Naive thymus-derived CD4-positive, alpha-beta T cell (primary cell): ENCODE data around the gene SPAG9. TPM values are rescaled to one million over a fixed set of nuclear protein-coding genes. Genes with fewer than 3 reads are reported as not detected.

Experiments
- ATAC-seq: fragments of 150-1000 bp; cut with Tn5 transposase; 2 replicates; pipeline ENCODE4 v1.10.0; 2021; ENCODE audit warnings: mild to moderate bottlenecking, moderate library complexity
- CTCF ChIA-PET: fragments of 350-600 bp; sonication (Branson Sonifier 250); formaldehyde crosslinking; loops from one replicate; lab custom pipeline; 2021; ENCODE audit warnings: antibody characterized with exemption; lab: Charles Lee
- POLR2A ChIA-PET: fragments of 350-600 bp; sonication (Branson Sonifier 250); formaldehyde crosslinking; loops from one replicate; lab custom pipeline; 2021; ENCODE audit warnings: antibody characterized with exemption, inconsistent platforms; lab: Charles Lee
- DNase-seq, 9 donors: peaks; one replicate each; pipeline versions ENCODE4 v3.0.0 to v3.0.0-alpha.2; 2020 to 2022; ENCODE audit warnings: mixed read lengths in 1 of 9
- H3K27ac ChIP-seq: one replicate; pipeline ENCODE4 v1.7.0; 2013; ENCODE audit warnings: mild to moderate bottlenecking, low read depth, low read length, moderate library complexity
- H3K27me3 ChIP-seq, 2 donors: one replicate each; pipeline ENCODE4 v1.7.0; 2013; ENCODE audit warnings: low read length in 2 of 2, mild to moderate bottlenecking in 2 of 2, moderate library complexity in 2 of 2; ENCODE audit not compliant: control insufficient read depth in 2 of 2, insufficient read depth in 2 of 2
- H3K36me3 ChIP-seq, 3 experiments: 1 replicate in 2 of 3; 2 replicates in 1 of 3; pipeline ENCODE4 v1.7.0; 2013; ENCODE audit warnings: low read length in 3 of 3, mild to moderate bottlenecking in 3 of 3, moderate library complexity in 1 of 3; ENCODE audit not compliant: insufficient read depth in 3 of 3, control insufficient read depth in 2 of 3
- H3K4me1 ChIP-seq, 2 donors: one replicate each; pipeline ENCODE4 v1.7.0; 2013; ENCODE audit warnings: low read length in 2 of 2, mild to moderate bottlenecking in 2 of 2, moderate library complexity in 1 of 2; ENCODE audit not compliant: control insufficient read depth in 2 of 2, insufficient read depth in 2 of 2
- H3K4me3 ChIP-seq: 2 replicates; pipeline ENCODE4 v1.7.0; 2013; ENCODE audit warnings: mild to moderate bottlenecking, low read length
- H3K9me3 ChIP-seq, 3 experiments: 1 replicate in 2 of 3; 2 replicates in 1 of 3; pipeline ENCODE4 v1.7.0; 2013; ENCODE audit warnings: low read length in 3 of 3; ENCODE audit not compliant: control insufficient read depth in 2 of 3
- H3K27ac Mint-ChIP-seq, 9 donors: one replicate each; pipeline ENCODE4 v1.8.0; 2020 to 2022; ENCODE audit warnings: mixed read lengths in 9 of 9, mild to moderate bottlenecking in 8 of 9, moderate library complexity in 5 of 9, inconsistent platforms in 2 of 9
- H3K27me3 Mint-ChIP-seq, 5 donors: one replicate each; pipeline ENCODE4 v1.8.0; 2021 to 2022; ENCODE audit warnings: mixed read lengths in 5 of 5, mild to moderate bottlenecking in 1 of 5
- H3K36me3 Mint-ChIP-seq, 5 donors: one replicate each; pipeline ENCODE4 v1.8.0; 2020 to 2022; ENCODE audit warnings: mixed read lengths in 5 of 5, mild to moderate bottlenecking in 3 of 5, inconsistent platforms in 1 of 5
- H3K4me1 Mint-ChIP-seq, 7 donors: one replicate each; pipeline ENCODE4 v1.8.0; 2020 to 2022; ENCODE audit warnings: mixed read lengths in 7 of 7, mild to moderate bottlenecking in 3 of 7, inconsistent platforms in 1 of 7
- H3K4me3 Mint-ChIP-seq, 10 donors: one replicate each; pipeline ENCODE4 v1.8.0; 2020 to 2022; ENCODE audit warnings: mild to moderate bottlenecking in 10 of 10, mixed read lengths in 10 of 10, moderate library complexity in 6 of 10, inconsistent platforms in 2 of 10
- H3K9me3 Mint-ChIP-seq, 11 donors: one replicate each; pipeline ENCODE4 v1.8.0; 2020 to 2022; ENCODE audit warnings: mixed read lengths in 11 of 11, mild to moderate bottlenecking in 4 of 11, inconsistent platforms in 1 of 11, moderate library complexity in 1 of 11
- intact Hi-C, 2 donors: fragments of 100-400 bp; cut with micrococcal nuclease; formaldehyde crosslinking; loops; one replicate each; pipeline ENCODE4 v1.15.1; 2023
- polyA plus RNA-seq, 2 donors: library from polyadenylated mRNA; unstranded; fragments of 300-500 nt; fragmentation: Illumina TruSeq; gene quantifications; one replicate each; pipeline ENCODE4 v1.2.3, GENCODE V29; 2021
- total RNA-seq, 6 experiments: library from RNA in 5 of 6; stranded (reverse) in 5 of 6; gene quantifications; 1 replicate in 5 of 6; 2 replicates in 1 of 6; pipeline ENCODE4 v1.2.3 and lab custom pipeline; 2021 to 2026

SPAG9 gene
- total and polyA plus RNA-seq, 7 experiments from 2014 or later: 3.3 to 73.4 (median 52.9) TPM

GRCh38 chr17:50935221-50935995 lies 185.3 kb downstream of the SPAG9 start:
- Histone ChIP-seq H3K9me3 (no peaks in the 10 kb centered on the region), H3K4me3 (no peak overlapping the region), H3K27ac (no peak overlapping the region), H3K4me1 (peaks cover 9 to 13% of the 10 kb centered on the region in 2 donors), H3K27me3 (no peaks in the 10 kb centered on the region), H3K36me3 (no peaks in the 10 kb centered on the region)
- H3K9me3 Mint-ChIP-seq: no peaks in the 10 kb centered on the region
- H3K4me3 Mint-ChIP-seq: peak overlapping the region in 1 of 10 donors; percentile 39
- H3K27me3 Mint-ChIP-seq: peaks cover 0 to 15% (median 0%) of the 10 kb centered on the region in 5 donors
- peaks cover 5 to 32% (median 28%) of the 10 kb centered on the region in 7 donors for H3K4me1 Mint-ChIP-seq
- POLR2A ChIA-PET: interaction anchor here (0.8 to 26.4 kb wide), 12 partner anchors 9 to 83 kb away, joined by 3 to 664 read pairs (median 4); partner anchors contain the start of gene TOB1
- H3K36me3 Mint-ChIP-seq: peaks cover 0 to 3% (median 0%) of the 10 kb centered on the region in 5 donors
- H3K27ac Mint-ChIP-seq: peak overlapping the region in 4 of 9 donors; percentile 19 to 83 (median 29)
- DNase-seq: no peak
- intact Hi-C loops: no loop called here
- CTCF ChIA-PET: interaction anchor here (0.6 to 1.1 kb wide), 5 partner anchors 9 to 82 kb away, joined by 3 to 4 read pairs (median 3); no protein-coding TSS in a partner anchor
- ATAC-seq: peak; percentile 33

- Mint-ChIP-seq H3K4me3 (no peak overlapping the region), H3K27me3 (peaks cover 0 to 22% (median 0%) of the 10 kb centered on the region in 5 donors), H3K36me3 (peaks cover 0 to 3% (median 0%) of the 10 kb centered on the region in 5 donors), H3K4me1 (peaks cover 11 to 38% (median 31%) of the 10 kb centered on the region in 7 donors), H3K27ac (peak overlapping the region in 3 of 9 donors; percentile 39 to 83 (median 60)), H3K9me3 (no peaks in the 10 kb centered on the region)
- peaks cover 14 to 15% of the 10 kb centered on the region in 2 donors for H3K4me1 ChIP-seq
- intact Hi-C loops: no loop called here
- H3K27ac ChIP-seq: no peak overlapping the region
- CTCF ChIA-PET: interaction anchor here (0.6 to 0.8 kb wide), 3 partner anchors 32 to 82 kb away, joined by 3 to 4 read pairs (median 3); no protein-coding TSS in a partner anchor
- POLR2A ChIA-PET: interaction anchor here (0.7 to 26.4 kb wide), 12 partner anchors 9 to 82 kb away, joined by 3 to 664 read pairs (median 4); partner anchors contain the start of gene TOB1
- DNase-seq (no peak), ATAC-seq (no peak)
- no peaks in the 10 kb centered on the region for H3K27me3 ChIP-seq
- no peaks in the 10 kb centered on the region for H3K36me3 ChIP-seq
- H3K9me3 ChIP-seq: no peaks in the 10 kb centered on the region
- no peak overlapping the region for H3K4me3 ChIP-seq
Measured at GRCh38 chr17:50934672-50935220, 185.9 kb downstream of the SPAG9 start.

- Histone ChIP-seq H3K36me3 (no peaks in the 10 kb centered on the region), H3K4me3 (no peak overlapping the region), H3K27me3 (no peaks in the 10 kb centered on the region), H3K9me3 (no peaks in the 10 kb centered on the region), H3K27ac (no peak overlapping the region), H3K4me1 (peaks cover 14 to 18% of the 10 kb centered on the region in 2 donors)
- Mint-ChIP-seq H3K27ac (peak overlapping the region in 3 of 9 donors; percentile 39 to 66 (median 60)), H3K36me3 (peaks cover 0 to 2% (median 0%) of the 10 kb centered on the region in 5 donors), H3K9me3 (no peaks in the 10 kb centered on the region), H3K4me3 (no peak overlapping the region), H3K4me1 (peaks cover 11 to 39% (median 30%) of the 10 kb centered on the region in 7 donors), H3K27me3 (peaks cover 0 to 25% (median 0%) of the 10 kb centered on the region in 5 donors)
- DNase-seq (no peak), ATAC-seq (no peak)
- CTCF ChIA-PET: interaction anchor here (1.1 kb wide), 1 partner anchor 62 kb away, joined by 3 read pairs; no protein-coding TSS in a partner anchor
- POLR2A ChIA-PET: interaction anchor here (0.6 to 26.4 kb wide), 10 partner anchors 10 to 82 kb away, joined by 3 to 664 read pairs (median 3); partner anchors contain the start of gene TOB1
- intact Hi-C loops: no loop called here
Measured at GRCh38 chr17:50934161-50934560, 186.5 kb downstream of the SPAG9 start.

- peak in 8 of 9 donors; percentile 47 to 73 (median 60) for DNase-seq
- peak; percentile 69 for ATAC-seq
- intact Hi-C loops: loop anchor here (1.0 to 2.0 kb wide), 6 partner anchors 11 to 79 kb away; no protein-coding TSS in a partner anchor
- Mint-ChIP-seq H3K36me3 (peaks cover 0 to 4% (median 0%) of the 10 kb centered on the region in 5 donors), H3K27me3 (peaks cover 0 to 25% (median 0%) of the 10 kb centered on the region in 5 donors), H3K9me3 (no peaks in the 10 kb centered on the region), H3K27ac (peak overlapping the region; percentile 77 to 100 (median 96)), H3K4me3 (peak overlapping the region; percentile 84 to 97 (median 92)), H3K4me1 (peaks cover 17 to 53% (median 33%) of the 10 kb centered on the region in 7 donors)
- H3K9me3 ChIP-seq: no peaks in the 10 kb centered on the region
- peak overlapping the region; percentile 63 for H3K27ac ChIP-seq
- H3K4me1 ChIP-seq: peaks cover 20 to 21% of the 10 kb centered on the region in 2 donors
- no peaks in the 10 kb centered on the region for H3K27me3 ChIP-seq
- peak overlapping the region; percentile 69 for H3K4me3 ChIP-seq
- ChIA-PET POLR2A (interaction anchor here (0.8 to 3.5 kb wide), 18 partner anchors 11 to 205 kb away, joined by 3 to 94 read pairs (median 8); partner anchors contain the start of gene TOB1), CTCF (interaction anchor here (0.8 to 2.2 kb wide), 6 partner anchors 9 to 78 kb away, joined by 3 to 10 read pairs (median 6); partner anchors contain the start of gene TOB1)
- no peaks in the 10 kb centered on the region for H3K36me3 ChIP-seq
Measured at GRCh38 chr17:50931144-50931908, 189.3 kb downstream of the SPAG9 start.

- Mint-ChIP-seq H3K36me3 (peaks cover 0 to 4% (median 0%) of the 10 kb centered on the region in 5 donors), H3K4me1 (peaks cover 18 to 55% (median 36%) of the 10 kb centered on the region in 7 donors), H3K27me3 (peaks cover 0 to 32% (median 0%) of the 10 kb centered on the region in 5 donors), H3K4me3 (no peak overlapping the region), H3K27ac (peak overlapping the region in 4 of 9 donors; percentile 36 to 64 (median 56)), H3K9me3 (no peaks in the 10 kb centered on the region)
- ATAC-seq (peak; percentile 43), DNase-seq (no peak)
- Histone ChIP-seq H3K9me3 (no peaks in the 10 kb centered on the region), H3K27me3 (no peaks in the 10 kb centered on the region), H3K4me3 (no peak overlapping the region), H3K4me1 (peaks cover 20 to 23% of the 10 kb centered on the region in 2 donors), H3K27ac (no peak overlapping the region), H3K36me3 (no peaks in the 10 kb centered on the region)
- CTCF ChIA-PET: no interaction called here
- POLR2A ChIA-PET: interaction anchor here (0.9 to 34.4 kb wide), 4 partner anchors 12 to 70 kb away, joined by 4 to 828 read pairs (median 21); partner anchors contain the start of gene TOB1
- intact Hi-C loops: no loop called here
Measured at GRCh38 chr17:50928646-50929045, 192.0 kb downstream of the SPAG9 start.
